ENCODE results near the gene METTL4. TPM values are rescaled to one million over a fixed set of nuclear protein-coding genes. Genes with fewer than 3 reads are reported as not detected.

METTL4 gene
- polyA plus RNA-seq, 2 of the 4 experiments (the other 2 are of a cell fraction), result 7.1 to 14.9 TPM

- no peaks in the 10 kb centered on the region for H3K9me3 ChIP-seq
- no peak overlapping the region for H3K4me3 ChIP-seq
- ChIA-PET CTCF (no interaction called here), POLR2A (no interaction called here)
- ATAC-seq, result no peak
- H3K27ac ChIP-seq, result no peak overlapping the region
- H3K4me1 ChIP-seq, result no peaks in the 10 kb centered on the region
- FAIRE-seq, result no peak
- no peak overlapping the region for H3K4me2 ChIP-seq
- 94% methylated on average over 4 of the region's 4 CpGs for WGBS (ENCODE audit: missing lambda C conversion rate)
- DNase-seq (ENCODE audit: low read depth in 1 of 2, low spot score in 1 of 2), result no peak
- TF ChIP-seq CHD2 (IDR thresholded peaks at IDR 0.05; ENCODE audit: low read length, partially characterized antibody) (no peak), REST (IDR thresholded peaks at IDR 0.05) (no peak), MAZ (IDR thresholded peaks at IDR 0.05; ENCODE audit: borderline replicate concordance, low read depth, low read length) (no peak), ZNF302 (CRISPR knock-in tag; IDR thresholded peaks at IDR 0.05) (no peak)
These were observed 46.7 kb upstream of the METTL4 start for GRCh38 chr18:2618009-2618408.

- Histone ChIP-seq H3K4me2 (no peak overlapping the region), H3K4me3 (no peak overlapping the region), H3K9me3 (no peaks in the 10 kb centered on the region), H3K27ac (no peak overlapping the region), H3K4me1 (no peaks in the 10 kb centered on the region)
- CTCF ChIA-PET, result interaction anchor here (0.9 kb wide), 1 partner anchor 36 kb away, joined by 3 read pairs; no protein-coding TSS in a partner anchor
- ATAC-seq, result no peak
- TF ChIP-seq HMGXB4 (CRISPR knock-in tag; IDR thresholded peaks at IDR 0.05; ENCODE audit: borderline replicate concordance), result no peak
- no peak for TF ChIP-seq CBX2 (IDR thresholded peaks at IDR 0.05; ENCODE audit: borderline replicate concordance, low read depth)
- no peak for TF ChIP-seq JUNB (IDR thresholded peaks at IDR 0.05)
- TF ChIP-seq PHF8 (IDR thresholded peaks at IDR 0.05; ENCODE audit: borderline replicate concordance, low read depth), result no peak
- TF ChIP-seq REST (IDR thresholded peaks at IDR 0.05), result no peak
- TF ChIP-seq ZC3H11A (IDR thresholded peaks at IDR 0.05), result no peak
- no peak for TF ChIP-seq HDAC2 (IDR thresholded peaks at IDR 0.05)
- no peak for TF ChIP-seq TP53 (CRISPR knock-in tag; IDR thresholded peaks at IDR 0.05)
- no peak for TF ChIP-seq MAX (IDR thresholded peaks at IDR 0.05)
- no peak for TF ChIP-seq RCOR1 (IDR thresholded peaks at IDR 0.05; ENCODE audit: low read depth, low read length)
- no peak for TF ChIP-seq HES2 (IDR thresholded peaks at IDR 0.05)
- no peak for TF ChIP-seq SMC3 (IDR thresholded peaks at IDR 0.05)
- TF ChIP-seq CHD4 (IDR thresholded peaks at IDR 0.05; ENCODE audit: borderline replicate concordance), result no peak
- no peak for TF ChIP-seq CEBPB (IDR thresholded peaks at IDR 0.05)
- TF ChIP-seq USF2 (IDR thresholded peaks at IDR 0.05), result no peak
- no peak for TF ChIP-seq POLR2AphosphoS2 (conservative IDR thresholded peaks at IDR 0.05; ENCODE audit: low read length)
- POLR2A ChIA-PET, result no interaction called here
- whole genome bisulfite sequencing (ENCODE audit: missing lambda C conversion rate), result 88% methylated on average over 4 of the region's 4 CpGs
- FAIRE-seq, result no peak
- no peak for DNase-seq (ENCODE audit: low read depth in 1 of 2, low spot score in 1 of 2)
These were observed 46.2 kb upstream of the METTL4 start for GRCh38 chr18:2617401-2617998.

All from A549 (cell line).